Stimulated activated CD8-positive, alpha-beta memory T cell treated with anti-CD3 and anti-CD28 coated beads, Interleukin-2, amount 100 ng/mL, for 1 hour (primary cell): Measurements from ENCODE around the gene TOP3B.
"Not testable (repeated sequence)": the region's sequence is repeated elsewhere in the genome, so short reads cannot be mapped to it uniquely, and the experiment has no call there.

Experiments used
- DNase-seq, 2 donors: peaks; one replicate each; pipeline ENCODE4 v3.0.0-alpha.2; 2020; ENCODE audit warnings: low read depth in 2 of 2

TOP3B gene

GRCh38 chr22:21922370-21923162, 60.0 kb downstream of the TOP3B start:
- no peak for DNase-seq

DNA sequence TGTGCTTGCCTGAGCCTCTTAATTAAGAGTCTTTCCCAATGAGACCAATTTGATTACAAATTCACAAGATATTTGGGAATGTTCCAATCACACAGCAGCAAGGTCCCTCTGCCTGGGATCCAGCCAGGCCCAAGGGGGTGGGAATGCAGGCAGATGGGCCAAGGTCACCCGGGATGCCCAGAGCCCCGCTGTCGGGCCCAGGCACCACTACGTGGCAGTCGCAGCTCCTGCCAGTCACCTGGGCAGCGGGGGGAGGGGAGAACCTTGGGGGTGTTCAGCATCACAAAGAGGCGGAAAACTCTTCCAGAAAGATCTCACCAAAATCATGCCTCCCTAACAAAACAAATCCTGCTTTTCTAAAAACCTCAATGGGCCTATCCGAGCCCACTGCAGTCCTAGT, 60.9 kb downstream of the TOP3B start:
- DNase-seq = no peak

DNA sequence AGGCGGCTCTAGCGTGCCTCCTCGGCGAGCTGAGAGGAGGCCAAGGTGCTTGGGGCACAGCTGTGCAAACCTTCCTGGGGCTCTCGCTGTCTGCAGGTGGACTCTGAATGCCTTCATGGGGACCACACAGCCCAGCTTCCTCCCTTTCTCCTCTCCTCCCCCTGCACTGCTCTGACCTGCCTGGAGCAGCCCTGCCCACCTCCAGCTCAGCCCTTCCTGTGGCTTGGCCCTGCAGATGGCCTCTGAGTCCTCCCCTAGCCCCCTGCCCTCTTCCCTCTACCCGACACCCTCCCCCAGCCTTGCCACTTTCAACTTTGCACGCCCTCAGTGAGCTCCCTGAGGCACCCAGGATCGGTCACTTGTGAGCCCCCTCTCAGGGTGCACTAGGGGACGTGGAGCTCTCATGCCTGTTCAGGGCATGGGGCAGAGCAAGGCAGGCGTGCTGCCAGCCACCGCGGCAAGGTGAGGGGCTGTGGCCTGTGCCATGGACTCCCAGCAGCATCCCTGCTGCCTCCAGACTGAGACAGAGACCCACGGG, 61.3 kb downstream of the TOP3B start:
- no peak for DNase-seq

DNA sequence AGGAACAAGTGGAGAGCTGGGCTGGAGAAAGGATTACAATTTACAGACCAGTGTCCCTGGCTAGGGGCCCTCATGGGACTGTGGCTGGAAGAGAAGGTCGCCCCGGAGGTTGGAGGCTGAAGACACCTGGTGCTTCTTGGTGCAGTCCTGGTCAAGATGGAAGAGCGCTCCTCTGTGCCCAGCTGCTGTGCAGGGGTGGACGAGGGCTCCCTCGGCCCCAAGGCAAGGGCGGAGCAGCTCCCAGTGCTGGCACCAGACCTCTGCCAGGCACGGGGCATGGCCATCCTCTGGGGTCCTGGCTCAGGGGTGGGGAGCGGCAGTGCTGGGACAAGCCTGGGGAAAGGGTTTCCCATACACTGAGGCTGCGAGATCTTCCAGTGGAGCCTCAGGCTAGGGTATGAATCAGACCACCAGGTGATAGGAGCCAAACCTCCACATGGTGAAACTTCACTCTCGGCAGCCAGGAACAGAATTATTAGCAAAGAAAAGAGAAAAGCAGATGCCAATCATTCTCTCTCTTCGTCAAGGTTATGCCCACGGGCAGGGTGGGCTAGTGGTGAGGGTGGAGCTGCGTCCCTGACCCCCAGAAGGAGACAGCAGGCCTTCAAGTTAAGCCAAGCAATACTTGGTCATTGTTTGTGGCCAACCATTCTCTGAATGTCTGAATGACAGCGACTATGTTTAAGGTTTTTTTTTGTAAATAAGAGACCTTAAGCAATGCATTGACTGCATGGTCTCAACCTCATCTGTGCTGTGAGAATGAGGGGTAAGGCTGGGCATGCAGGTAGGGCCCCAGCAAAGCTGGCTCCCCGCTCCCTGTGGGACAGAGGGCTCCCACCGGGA, 62.0 kb downstream of the TOP3B start:
- no peak for DNase-seq

GRCh38 chr22:21919526-21920307, 62.9 kb downstream of the TOP3B start:
- DNase-seq = no peak

DNA sequence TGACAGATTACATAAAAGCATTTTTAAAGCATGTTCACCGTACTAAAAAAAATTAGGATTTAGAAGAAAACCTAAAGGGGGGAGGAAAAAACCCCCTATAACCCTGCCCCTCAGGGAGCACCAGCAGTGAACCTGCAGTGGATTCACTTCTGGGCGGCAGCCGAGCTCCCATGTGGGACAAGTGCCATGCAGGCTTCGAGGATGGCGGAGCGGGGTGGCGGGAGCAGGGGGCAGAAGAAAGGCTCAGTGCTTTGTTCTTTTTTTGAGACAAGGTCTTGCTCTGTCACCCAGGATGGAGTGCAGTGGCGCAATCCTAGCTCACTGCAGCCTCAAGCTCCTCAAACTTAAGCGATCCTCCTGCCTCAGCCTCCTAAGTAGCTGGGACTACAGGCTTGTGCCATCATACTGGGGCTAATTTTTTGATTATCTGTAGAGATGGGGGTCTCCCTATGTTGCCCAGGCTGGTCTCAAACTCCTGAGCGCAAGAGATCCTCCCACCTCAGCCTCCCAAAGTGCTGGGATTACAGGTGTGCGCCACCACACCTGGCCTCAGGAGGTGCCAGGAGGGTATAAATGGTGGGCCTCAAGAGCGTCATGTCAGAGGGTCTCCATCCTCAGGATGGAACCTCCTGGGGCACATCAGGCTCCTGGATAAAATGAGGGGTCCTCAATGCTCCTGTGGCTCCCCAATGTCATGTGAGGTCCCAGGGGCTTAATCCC, 64.0 kb downstream of the TOP3B start:
- no peak for DNase-seq

DNA sequence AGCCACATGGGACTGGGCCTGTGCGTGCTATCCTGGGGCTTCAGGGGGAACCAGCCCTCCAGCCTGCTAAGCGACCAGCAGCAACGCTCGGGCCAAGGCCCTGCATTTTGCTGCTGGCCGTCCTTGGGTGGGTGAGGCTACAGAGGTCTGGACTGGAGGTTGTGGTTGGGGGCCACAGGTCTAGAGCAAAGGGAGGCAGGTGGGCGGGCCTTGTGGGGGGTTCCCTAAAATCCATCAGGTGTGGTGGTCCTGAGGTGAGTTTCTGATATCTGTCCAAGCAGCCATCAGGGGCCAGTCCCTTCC, 64.7 kb downstream of the TOP3B start:
- no peak for DNase-seq

- DNase-seq = no peak
Measured at GRCh38 chr22:21917181-21917958, 65.2 kb downstream of the TOP3B start.

DNA sequence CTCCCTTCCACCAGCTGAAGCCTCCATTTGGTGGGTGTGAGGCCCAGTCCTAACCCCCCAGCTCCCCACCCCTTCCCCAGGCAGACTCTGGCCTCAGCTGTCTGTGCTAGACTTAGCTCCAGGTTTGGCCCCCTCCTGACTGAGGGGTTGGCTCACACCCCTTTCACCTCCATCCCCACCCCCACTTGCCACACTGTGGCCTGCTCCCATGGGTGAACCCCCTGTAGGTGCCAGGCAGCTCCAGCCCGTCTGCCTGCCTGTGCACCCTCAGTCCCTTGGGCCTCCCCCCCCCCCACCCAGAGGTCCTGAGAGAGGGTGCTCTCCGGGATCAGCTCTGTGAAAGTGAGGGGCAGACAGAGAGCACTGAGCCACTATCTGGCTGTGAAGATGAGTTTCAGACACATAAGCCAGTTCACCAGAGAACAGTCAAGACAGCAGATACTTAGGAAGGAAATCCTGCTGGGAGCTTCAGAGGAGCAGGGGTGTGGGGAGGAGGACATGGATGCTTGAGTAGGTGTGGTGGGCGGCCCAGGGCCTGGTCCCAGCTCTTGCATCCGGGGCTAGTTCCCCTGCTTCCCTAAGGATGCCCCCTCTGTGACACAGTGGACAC, 66.2 kb downstream of the TOP3B start:
- no peak for DNase-seq

- DNase-seq = no peak
Measured at GRCh38 chr22:21915624-21916308, 66.8 kb downstream of the TOP3B start.

DNA sequence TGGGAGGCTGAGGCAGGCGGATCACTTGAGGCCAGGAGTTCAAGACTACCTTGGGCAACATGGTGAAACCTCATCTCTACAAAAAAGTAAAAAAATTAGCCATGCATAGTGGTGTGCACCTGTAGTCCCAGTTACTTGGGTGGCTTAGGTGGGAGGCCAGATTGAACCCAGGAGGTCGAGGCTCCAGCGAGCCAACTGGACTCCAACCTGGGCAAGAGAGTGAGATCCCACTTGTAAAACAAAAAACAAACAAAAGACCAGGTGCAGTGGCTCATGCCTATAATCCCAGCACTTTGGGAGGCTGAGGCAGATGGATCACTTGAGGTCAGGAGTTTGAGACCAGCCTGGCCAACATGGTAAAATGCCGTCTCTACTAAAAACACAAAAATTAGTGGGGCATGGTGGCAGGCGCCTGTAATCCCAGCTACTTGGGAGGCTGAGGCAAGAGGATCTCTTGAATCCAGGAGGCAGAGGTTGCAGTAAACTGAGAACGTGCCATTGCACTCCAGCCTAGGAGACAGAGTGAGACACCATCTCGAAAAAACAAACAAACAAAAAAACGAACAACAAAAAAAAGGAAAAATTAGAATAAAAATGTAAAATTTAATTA, 68.4 kb downstream of the TOP3B start:
- DNase-seq = not testable (repeated sequence)

DNA sequence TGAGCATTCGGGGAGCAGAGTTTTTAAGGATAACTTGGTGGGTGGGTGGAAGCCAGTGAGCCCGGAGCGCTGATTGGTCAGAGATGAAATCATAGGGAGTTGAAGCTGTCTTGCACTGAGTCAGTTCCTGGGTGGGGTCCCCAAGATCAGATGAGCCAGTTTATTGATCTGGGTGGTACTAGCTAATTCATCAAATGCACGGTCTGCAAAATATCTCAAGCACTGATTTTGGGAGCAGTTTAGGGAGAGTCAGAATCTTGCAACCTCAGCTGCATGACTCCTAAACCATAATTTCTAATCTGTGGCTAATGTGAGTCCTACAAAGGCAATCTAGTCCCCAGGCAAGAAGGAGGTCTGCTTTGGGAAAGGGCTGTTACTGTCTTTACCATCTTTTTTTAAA, 72.2 kb downstream of the TOP3B start:
- not testable (repeated sequence) for DNase-seq

GRCh38 chr22:21909871-21910270, 72.7 kb downstream of the TOP3B start:
- no peak for DNase-seq

GRCh38 chr22:21907638-21908522, 74.7 kb downstream of the TOP3B start:
- no peak for DNase-seq
